CD4-positive, CD25-positive, alpha-beta regulatory T cell (primary cell): Measurements from ENCODE around the gene ABCA7. TPM values are rescaled to one million over a fixed set of nuclear protein-coding genes. Genes with fewer than 3 reads are reported as not detected.

Source experiments
- ATAC-seq, 2 donors: fragments of 150-1000 bp; cut with Tn5 transposase; one replicate each; pipeline ENCODE4 v1.10.0; 2021; ENCODE audit warnings: low read depth in 2 of 2, moderate number of reproducible peaks in 2 of 2, moderate library complexity in 1 of 2
- DNase-seq, 3 donors: peaks; one replicate each; pipeline versions ENCODE4 v3.0.0 to v3.0.0-alpha.2; 2012 to 2022; ENCODE audit warnings: mixed read lengths in 1 of 3
- H3K27ac ChIP-seq: one replicate; pipeline ENCODE4 v1.7.0; 2013; ENCODE audit warnings: mild to moderate bottlenecking, low read length; ENCODE audit not compliant: insufficient read depth, poor library complexity, severe bottlenecking
- H3K27me3 ChIP-seq: one replicate; pipeline ENCODE4 v1.7.0; 2013; ENCODE audit warnings: low read length; ENCODE audit not compliant: control insufficient read depth, insufficient read depth
- H3K36me3 ChIP-seq: one replicate; pipeline ENCODE4 v1.7.0; 2013; ENCODE audit warnings: mild to moderate bottlenecking, low read length, moderate library complexity; ENCODE audit not compliant: control insufficient read depth, insufficient read depth
- H3K4me1 ChIP-seq: 2 replicates; pipeline ENCODE4 v1.7.0; 2013; ENCODE audit warnings: mild to moderate bottlenecking, low read length; ENCODE audit not compliant: insufficient read depth, control insufficient read depth, poor library complexity, severe bottlenecking
- H3K4me3 ChIP-seq: one replicate; pipeline ENCODE4 v1.7.0; 2013; ENCODE audit warnings: low read depth, mild to moderate bottlenecking, low read length, moderate library complexity
- H3K9me3 ChIP-seq, 2 experiments: 1 replicate in 1 of 2; 2 replicates in 1 of 2; pipeline ENCODE4 v1.7.0; 2013; ENCODE audit warnings: low read length in 2 of 2, mild to moderate bottlenecking in 1 of 2, moderate library complexity in 1 of 2; ENCODE audit not compliant: control insufficient read depth in 2 of 2
- H3K27ac Mint-ChIP-seq, 3 donors: one replicate each; pipeline ENCODE4 v1.8.0; 2020 to 2022; ENCODE audit warnings: mild to moderate bottlenecking in 3 of 3, mixed read lengths in 3 of 3, moderate library complexity in 2 of 3
- H3K27me3 Mint-ChIP-seq: one replicate; pipeline ENCODE4 v1.8.0; 2022; ENCODE audit warnings: mild to moderate bottlenecking, mixed read lengths
- H3K36me3 Mint-ChIP-seq: one replicate; pipeline ENCODE4 v1.8.0; 2020; ENCODE audit warnings: mixed read lengths
- H3K4me1 Mint-ChIP-seq, 4 donors: one replicate each; pipeline ENCODE4 v1.8.0; 2020 to 2022; ENCODE audit warnings: mixed read lengths in 4 of 4, mild to moderate bottlenecking in 1 of 4
- H3K4me3 Mint-ChIP-seq, 4 donors: one replicate each; pipeline ENCODE4 v1.8.0; 2020 to 2022; ENCODE audit warnings: mild to moderate bottlenecking in 4 of 4, mixed read lengths in 4 of 4, moderate library complexity in 3 of 4
- H3K9me3 Mint-ChIP-seq, 7 donors: one replicate each; pipeline ENCODE4 v1.8.0; 2020 to 2022; ENCODE audit warnings: mixed read lengths in 7 of 7, mild to moderate bottlenecking in 3 of 7, moderate library complexity in 2 of 7
- polyA plus RNA-seq, 4 donors: library from polyadenylated mRNA; unstranded; fragments of 300-500 nt; fragmentation: Illumina TruSeq; gene quantifications; one replicate each; pipeline ENCODE4 v1.2.3, GENCODE V29; 2021
- total RNA-seq: library from RNA; stranded (reverse); gene quantifications from one replicate; pipeline ENCODE4 v1.2.3, GENCODE V29; 2022

ABCA7 gene
- total and polyA plus RNA-seq, 5 donors from 2014 or later, result 3.4 to 161 (median 7.0) TPM

GRCh38 chr19:1109697-1110671 lies 70.1 kb downstream of the ABCA7 start:
- Mint-ChIP-seq H3K27me3 (no peaks in the 10 kb centered on the region), H3K4me3 (no peak overlapping the region), H3K27ac (no peak overlapping the region), H3K9me3 (peaks cover 0 to 2% (median 0%) of the 10 kb centered on the region in 7 donors), H3K36me3 (no peaks in the 10 kb centered on the region), H3K4me1 (peaks cover 0 to 17% (median 0%) of the 10 kb centered on the region in 4 donors)
- H3K4me3 ChIP-seq, result no peak overlapping the region
- H3K27ac ChIP-seq, result no peak overlapping the region
- peaks cover 15% of the 10 kb centered on the region for H3K4me1 ChIP-seq
- no peaks in the 10 kb centered on the region for H3K27me3 ChIP-seq
- ATAC-seq (no peak), DNase-seq (no peak)
- H3K36me3 ChIP-seq, result peaks cover 19% of the 10 kb centered on the region
- no peaks in the 10 kb centered on the region for H3K9me3 ChIP-seq

GRCh38 chr19:1110809-1111640 lies 71.1 kb downstream of the ABCA7 start:
- Histone ChIP-seq H3K9me3 (no peaks in the 10 kb centered on the region), H3K4me3 (no peak overlapping the region), H3K36me3 (peaks cover 21% of the 10 kb centered on the region), H3K27me3 (no peaks in the 10 kb centered on the region), H3K4me1 (peaks cover 7% of the 10 kb centered on the region), H3K27ac (peak overlapping the region; percentile 14)
- Mint-ChIP-seq H3K36me3 (no peaks in the 10 kb centered on the region), H3K9me3 (peaks cover 0 to 2% (median 0%) of the 10 kb centered on the region in 7 donors), H3K27ac (peak overlapping the region in 1 of 3 donors; percentile 71), H3K4me1 (peaks cover 0 to 12% (median 0%) of the 10 kb centered on the region in 4 donors), H3K4me3 (peak overlapping the region in 1 of 4 donors; percentile 63), H3K27me3 (no peaks in the 10 kb centered on the region)
- DNase-seq, result no peak
- no peak for ATAC-seq

- peaks cover 26% of the 10 kb centered on the region for H3K36me3 ChIP-seq
- H3K4me1 ChIP-seq, result peaks cover 7% of the 10 kb centered on the region
- peaks cover 0 to 2% (median 0%) of the 10 kb centered on the region in 7 donors for H3K9me3 Mint-ChIP-seq
- no peaks in the 10 kb centered on the region for H3K27me3 Mint-ChIP-seq
- DNase-seq, result no peak
- no peaks in the 10 kb centered on the region for H3K36me3 Mint-ChIP-seq
- H3K4me3 Mint-ChIP-seq, result no peak overlapping the region
- H3K27ac Mint-ChIP-seq, result no peak overlapping the region
- no peak overlapping the region for H3K4me3 ChIP-seq
- H3K27me3 ChIP-seq, result no peaks in the 10 kb centered on the region
- peaks cover 0 to 6% (median 0%) of the 10 kb centered on the region in 4 donors for H3K4me1 Mint-ChIP-seq
- peak overlapping the region; percentile 14 for H3K27ac ChIP-seq
- ATAC-seq, result no peak
- H3K9me3 ChIP-seq, result no peaks in the 10 kb centered on the region
Measured at GRCh38 chr19:1111641-1112267, 71.8 kb downstream of the ABCA7 start.

GRCh38 chr19:1112268-1113029 lies 72.5 kb downstream of the ABCA7 start:
- H3K27ac Mint-ChIP-seq, result no peak overlapping the region
- no peak overlapping the region for H3K4me3 ChIP-seq

GRCh38 chr19:1113030-1113985 lies 73.4 kb downstream of the ABCA7 start:
- ATAC-seq, result peak; percentile 68 to 69
- H3K4me1 Mint-ChIP-seq, result peaks cover 0 to 4% (median 0%) of the 10 kb centered on the region in 4 donors
- H3K9me3 ChIP-seq, result no peaks in the 10 kb centered on the region
- no peaks in the 10 kb centered on the region for H3K36me3 Mint-ChIP-seq
- H3K27me3 Mint-ChIP-seq, result no peaks in the 10 kb centered on the region
- no peak overlapping the region for H3K4me3 Mint-ChIP-seq
- H3K9me3 Mint-ChIP-seq, result peaks cover 0 to 2% (median 0%) of the 10 kb centered on the region in 7 donors
- DNase-seq, result peak; percentile 73 to 81 (median 79)
- peaks cover 37% of the 10 kb centered on the region for H3K36me3 ChIP-seq
- H3K27ac Mint-ChIP-seq, result no peak overlapping the region
- H3K4me1 ChIP-seq, result peaks cover 7% of the 10 kb centered on the region
- peak overlapping the region; percentile 41 for H3K27ac ChIP-seq
- H3K4me3 ChIP-seq, result no peak overlapping the region
- no peaks in the 10 kb centered on the region for H3K27me3 ChIP-seq

More at GRCh38 chr19:1112268-1113029, 72.5 kb downstream of the ABCA7 start:
- Mint-ChIP-seq H3K4me1 (peaks cover 0 to 4% (median 0%) of the 10 kb centered on the region in 4 donors), H3K36me3 (no peaks in the 10 kb centered on the region), H3K27me3 (no peaks in the 10 kb centered on the region), H3K4me3 (no peak overlapping the region), H3K9me3 (peaks cover 0 to 2% (median 0%) of the 10 kb centered on the region in 7 donors)
- H3K27me3 ChIP-seq, result no peaks in the 10 kb centered on the region
- no peak for ATAC-seq
- peak overlapping the region; percentile 41 for H3K27ac ChIP-seq
- H3K4me1 ChIP-seq, result peaks cover 7% of the 10 kb centered on the region
- no peaks in the 10 kb centered on the region for H3K9me3 ChIP-seq
- peaks cover 29% of the 10 kb centered on the region for H3K36me3 ChIP-seq
- no peak for DNase-seq

GRCh38 chr19:1113986-1114483 lies 74.1 kb downstream of the ABCA7 start:
- H3K9me3 ChIP-seq, result no peaks in the 10 kb centered on the region
- ATAC-seq, result no peak
- Mint-ChIP-seq H3K27me3 (no peaks in the 10 kb centered on the region), H3K36me3 (no peaks in the 10 kb centered on the region), H3K27ac (no peak overlapping the region), H3K4me3 (no peak overlapping the region), H3K4me1 (peaks cover 0 to 4% (median 0%) of the 10 kb centered on the region in 4 donors), H3K9me3 (no peaks in the 10 kb centered on the region)
- peaks cover 7% of the 10 kb centered on the region for H3K4me1 ChIP-seq
- peak overlapping the region; percentile 23 for H3K27ac ChIP-seq
- no peak for DNase-seq
- H3K36me3 ChIP-seq, result peaks cover 44% of the 10 kb centered on the region
- no peaks in the 10 kb centered on the region for H3K27me3 ChIP-seq
- no peak overlapping the region for H3K4me3 ChIP-seq
